H9 (cell line): ENCODE measurements around the gene ANKRD44. TPM values are rescaled to one million over a fixed set of nuclear protein-coding genes. Genes with fewer than 3 reads are reported as not detected.

Experiments
- DNase-seq: peaks from one replicate; pipeline ENCODE4 v3.0.0-alpha.2; 2017
- H2AFZ ChIP-seq: one replicate; pipeline ENCODE4 v1.6.1; 2013; ENCODE audit warnings: mild to moderate bottlenecking, low read length, control low read depth, moderate library complexity
- H2AK5ac ChIP-seq: 2 replicates; pipeline ENCODE4 v1.6.1; 2013; ENCODE audit warnings: low read length, control low read depth, mixed read lengths; ENCODE audit not compliant: insufficient read length
- H2BK120ac ChIP-seq: one replicate; pipeline ENCODE4 v1.6.1; 2013; ENCODE audit warnings: low read depth, mild to moderate bottlenecking, low read length, control low read depth, inconsistent platforms; ENCODE audit not compliant: poor library complexity, severe bottlenecking
- H2BK12ac ChIP-seq: 2 replicates; pipeline ENCODE4 v1.6.1; 2013; ENCODE audit warnings: low read length, control low read depth, mixed read lengths, low read depth; ENCODE audit not compliant: insufficient read length
- H2BK15ac ChIP-seq: 2 replicates; pipeline ENCODE4 v1.6.1; 2013; ENCODE audit warnings: low read depth, low read length, control low read depth
- H2BK20ac ChIP-seq: one replicate; pipeline ENCODE4 v1.6.1; 2013; ENCODE audit warnings: low read depth, mild to moderate bottlenecking, low read length, control low read depth, inconsistent platforms; ENCODE audit not compliant: poor library complexity, severe bottlenecking
- H2BK5ac ChIP-seq: 2 replicates; pipeline ENCODE4 v1.6.1; 2013; ENCODE audit warnings: low read length, control low read depth, mixed read lengths; ENCODE audit not compliant: insufficient read length
- H3K14ac ChIP-seq: 2 replicates; pipeline ENCODE4 v1.6.1; 2013; ENCODE audit warnings: low read length, control low read depth; ENCODE audit not compliant: insufficient read depth
- H3K18ac ChIP-seq: 2 replicates; pipeline ENCODE4 v1.6.1; 2013; ENCODE audit warnings: low read depth, mild to moderate bottlenecking, mixed read lengths, low read length, control low read depth; ENCODE audit not compliant: insufficient read length
- H3K23ac ChIP-seq: 2 replicates; pipeline ENCODE4 v1.6.1; 2013; ENCODE audit warnings: low read length, control low read depth, mixed read lengths, low read depth; ENCODE audit not compliant: insufficient read length
- H3K23me2 ChIP-seq: 2 replicates; pipeline ENCODE4 v1.6.1; 2013; ENCODE audit warnings: low read depth, mild to moderate bottlenecking, mixed read lengths, low read length, control low read depth; ENCODE audit not compliant: insufficient read length, poor library complexity, severe bottlenecking
- H3K27ac ChIP-seq: 2 replicates; pipeline ENCODE4 v1.5.1; 2013; ENCODE audit warnings: low read length, control low read depth, mixed read lengths, low read depth; ENCODE audit not compliant: insufficient read length
- H3K27me3 ChIP-seq: 2 replicates; pipeline ENCODE4 v1.6.1; 2013; ENCODE audit warnings: low read length, control low read depth, inconsistent platforms; ENCODE audit not compliant: insufficient read depth
- H3K4ac ChIP-seq: 2 replicates; pipeline ENCODE4 v1.6.1; 2013; ENCODE audit warnings: low read depth, mild to moderate bottlenecking, control low read depth, inconsistent platforms, low read length, moderate library complexity
- H3K4me1 ChIP-seq: 2 replicates; pipeline ENCODE4 v1.6.1; 2013; ENCODE audit warnings: low read length, control low read depth, inconsistent platforms; ENCODE audit not compliant: insufficient read depth
- H3K4me2 ChIP-seq: 2 replicates; pipeline ENCODE4 v1.6.1; 2013; ENCODE audit warnings: low read length, control low read depth, mixed read lengths; ENCODE audit not compliant: insufficient read length, insufficient read depth
- H3K56ac ChIP-seq: 2 replicates; pipeline ENCODE4 v1.6.1; 2013; ENCODE audit warnings: low read depth, mild to moderate bottlenecking, mixed read lengths, low read length, control low read depth; ENCODE audit not compliant: insufficient read length
- H3K79me1 ChIP-seq: 2 replicates; pipeline ENCODE4 v1.6.1; 2013; ENCODE audit warnings: low read depth, mild to moderate bottlenecking, moderate library complexity, low read length, control low read depth, inconsistent platforms; ENCODE audit not compliant: insufficient read depth, poor library complexity, severe bottlenecking
- H3K79me2 ChIP-seq: 2 replicates; pipeline ENCODE4 v1.6.1; 2013; ENCODE audit warnings: low read length, control low read depth, inconsistent platforms; ENCODE audit not compliant: insufficient read depth
- H3K9ac ChIP-seq: 2 replicates; pipeline ENCODE4 v1.6.1; 2013; ENCODE audit warnings: low read length, control low read depth, mixed read lengths; ENCODE audit not compliant: insufficient read length; ENCODE audit errors: extremely low read depth
- H3K9me3 ChIP-seq: one replicate; pipeline ENCODE4 v1.6.1; 2013; ENCODE audit warnings: low read depth, low read length, inconsistent platforms; ENCODE audit not compliant: control insufficient read depth
- H3T11ph ChIP-seq: one replicate; pipeline ENCODE4 v1.6.1; 2013; ENCODE audit warnings: mild to moderate bottlenecking, low read length, control low read depth, inconsistent platforms
- H4K20me1 ChIP-seq: one replicate; pipeline ENCODE4 v1.6.1; 2013; ENCODE audit not compliant: control insufficient read depth, insufficient read length, insufficient read depth
- H4K5ac ChIP-seq: 2 replicates; pipeline ENCODE4 v1.6.1; 2013; ENCODE audit warnings: low read depth, mild to moderate bottlenecking, mixed read lengths, low read length, control low read depth; ENCODE audit not compliant: insufficient read length
- H4K8ac ChIP-seq: replicated peaks from 2 replicates; pipeline ENCODE4 v1.6.1; 2013; ENCODE audit warnings: low read length, control low read depth, mixed read lengths, low read depth; ENCODE audit not compliant: insufficient read length
- H4K91ac ChIP-seq: 2 replicates; pipeline ENCODE4 v1.6.1; 2013; ENCODE audit warnings: low read depth, mild to moderate bottlenecking, moderate library complexity, mixed read lengths, low read length, control low read depth; ENCODE audit not compliant: insufficient read length
- H3K27ac Mint-ChIP-seq, 3 experiments: 2 replicates in 2 of 3; 3 replicates in 1 of 3; pipeline ENCODE4 v1.8.0; 2020 to 2021; ENCODE audit warnings: mixed read lengths in 3 of 3, mild to moderate bottlenecking in 1 of 3, moderate library complexity in 1 of 3
- H3K27me3 Mint-ChIP-seq: 2 replicates; pipeline ENCODE4 v1.8.0; 2021; ENCODE audit warnings: low read depth, mild to moderate bottlenecking, moderate library complexity, mixed read lengths
- H3K36me3 Mint-ChIP-seq, 3 experiments: 2 replicates in 2 of 3; 3 replicates in 1 of 3; pipeline ENCODE4 v1.8.0; 2020 to 2021; ENCODE audit warnings: low read depth in 3 of 3, mixed read lengths in 3 of 3; ENCODE audit not compliant: insufficient read depth in 1 of 3
- H3K4me1 Mint-ChIP-seq, 2 experiments: 2 replicates each; pipeline ENCODE4 v1.8.0; 2020; ENCODE audit warnings: mixed read lengths in 2 of 2
- H3K4me3 Mint-ChIP-seq, 2 experiments: 2 replicates in 1 of 2; 3 replicates in 1 of 2; pipeline ENCODE4 v1.8.0; 2020 to 2021; ENCODE audit warnings: mild to moderate bottlenecking in 2 of 2, mixed read lengths in 2 of 2, moderate library complexity in 1 of 2
- H3K9me3 Mint-ChIP-seq, 2 experiments: 2 replicates in 1 of 2; 3 replicates in 1 of 2; pipeline ENCODE4 v1.8.0; 2020; ENCODE audit warnings: mild to moderate bottlenecking in 2 of 2, mixed read lengths in 2 of 2, moderate library complexity in 1 of 2
- WGBS: extraction: QIAGEN DNeasy Blood & Tissue Kit; methylation state at CpG from one replicate; pipeline ENCODE4 v1.1.7; 2013; ENCODE audit warnings: missing lambda C conversion rate, low lambda C conversion rate, mixed read lengths; ENCODE audit not compliant: insufficient read length; ENCODE audit errors: extremely low coverage; 5-methylcytosine and 5-hydroxymethylcytosine counted together
- total RNA-seq: library from RNA; stranded (reverse); gene quantifications from 2 replicates; pipeline ENCODE4 v1.2.1, GENCODE V29; 2021
- TF ChIP-seq, protein P1 (sequence below): fragments of 200-600 bp; sonication (generic); conservative IDR thresholded peaks from 3 replicates; pipeline ENCODE4 v1.8.0; 2021; ENCODE audit warnings: antibody characterized with exemption, mild to moderate bottlenecking

ANKRD44 gene
- total RNA-seq, 1 experiment from 2014 or later = 1.9 TPM

GRCh38 chr2:197298609-197299008 lies 12.0 kb downstream of the ANKRD44 start:
- H3T11ph ChIP-seq = no peak overlapping the region
- no peak overlapping the region for H4K5ac ChIP-seq
- H3K23me2 ChIP-seq = peaks cover 3% of the 10 kb centered on the region
- H2BK20ac ChIP-seq = no peak overlapping the region
- Mint-ChIP-seq H3K36me3 (no peaks in the 10 kb centered on the region), H3K27ac (no peak overlapping the region), H3K9me3 (no peaks in the 10 kb centered on the region), H3K4me1 (peaks cover 0 to 3% of the 10 kb centered on the region in 2 experiments; a peak in 2 of 4 replicates), H3K27me3 (no peaks in the 10 kb centered on the region), H3K4me3 (no peak overlapping the region)
- H3K14ac ChIP-seq = no peak overlapping the region
- no peak overlapping the region for H4K8ac ChIP-seq
- no peaks in the 10 kb centered on the region for H3K79me2 ChIP-seq
- H3K9me3 ChIP-seq = no peaks in the 10 kb centered on the region
- no peak overlapping the region for H4K91ac ChIP-seq
- H3K9ac ChIP-seq = no peak overlapping the region
- no peak overlapping the region for H3K56ac ChIP-seq
- TF ChIP-seq, protein P1, sequence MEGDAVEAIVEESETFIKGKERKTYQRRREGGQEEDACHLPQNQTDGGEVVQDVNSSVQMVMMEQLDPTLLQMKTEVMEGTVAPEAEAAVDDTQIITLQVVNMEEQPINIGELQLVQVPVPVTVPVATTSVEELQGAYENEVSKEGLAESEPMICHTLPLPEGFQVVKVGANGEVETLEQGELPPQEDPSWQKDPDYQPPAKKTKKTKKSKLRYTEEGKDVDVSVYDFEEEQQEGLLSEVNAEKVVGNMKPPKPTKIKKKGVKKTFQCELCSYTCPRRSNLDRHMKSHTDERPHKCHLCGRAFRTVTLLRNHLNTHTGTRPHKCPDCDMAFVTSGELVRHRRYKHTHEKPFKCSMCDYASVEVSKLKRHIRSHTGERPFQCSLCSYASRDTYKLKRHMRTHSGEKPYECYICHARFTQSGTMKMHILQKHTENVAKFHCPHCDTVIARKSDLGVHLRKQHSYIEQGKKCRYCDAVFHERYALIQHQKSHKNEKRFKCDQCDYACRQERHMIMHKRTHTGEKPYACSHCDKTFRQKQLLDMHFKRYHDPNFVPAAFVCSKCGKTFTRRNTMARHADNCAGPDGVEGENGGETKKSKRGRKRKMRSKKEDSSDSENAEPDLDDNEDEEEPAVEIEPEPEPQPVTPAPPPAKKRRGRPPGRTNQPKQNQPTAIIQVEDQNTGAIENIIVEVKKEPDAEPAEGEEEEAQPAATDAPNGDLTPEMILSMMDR = no peak
- no peaks in the 10 kb centered on the region for H3K79me1 ChIP-seq
- H3K23ac ChIP-seq = no peak overlapping the region
- H2BK12ac ChIP-seq = no peak overlapping the region
- H2BK120ac ChIP-seq = no peak overlapping the region
- no peak overlapping the region for H2AFZ ChIP-seq
- H4K20me1 ChIP-seq = no peaks in the 10 kb centered on the region
- H3K4ac ChIP-seq = no peak overlapping the region
- no peak overlapping the region for H3K27ac ChIP-seq
- no CpG with 5 or more reads among the region's 4 CpGs for WGBS
- H3K18ac ChIP-seq = no peak overlapping the region
- H3K4me1 ChIP-seq = no peaks in the 10 kb centered on the region
- H3K27me3 ChIP-seq = no peaks in the 10 kb centered on the region
- H2BK15ac ChIP-seq = no peak overlapping the region
- H2BK5ac ChIP-seq = no peak overlapping the region
- no peak for DNase-seq
- H3K4me2 ChIP-seq = no peak overlapping the region
- no peak overlapping the region for H2AK5ac ChIP-seq
